ENCODE measurements around the gene DSTN.
A peak's percentile ranks its signal among the peaks of the same experiment; 100 is the strongest.

DSTN gene

DNA sequence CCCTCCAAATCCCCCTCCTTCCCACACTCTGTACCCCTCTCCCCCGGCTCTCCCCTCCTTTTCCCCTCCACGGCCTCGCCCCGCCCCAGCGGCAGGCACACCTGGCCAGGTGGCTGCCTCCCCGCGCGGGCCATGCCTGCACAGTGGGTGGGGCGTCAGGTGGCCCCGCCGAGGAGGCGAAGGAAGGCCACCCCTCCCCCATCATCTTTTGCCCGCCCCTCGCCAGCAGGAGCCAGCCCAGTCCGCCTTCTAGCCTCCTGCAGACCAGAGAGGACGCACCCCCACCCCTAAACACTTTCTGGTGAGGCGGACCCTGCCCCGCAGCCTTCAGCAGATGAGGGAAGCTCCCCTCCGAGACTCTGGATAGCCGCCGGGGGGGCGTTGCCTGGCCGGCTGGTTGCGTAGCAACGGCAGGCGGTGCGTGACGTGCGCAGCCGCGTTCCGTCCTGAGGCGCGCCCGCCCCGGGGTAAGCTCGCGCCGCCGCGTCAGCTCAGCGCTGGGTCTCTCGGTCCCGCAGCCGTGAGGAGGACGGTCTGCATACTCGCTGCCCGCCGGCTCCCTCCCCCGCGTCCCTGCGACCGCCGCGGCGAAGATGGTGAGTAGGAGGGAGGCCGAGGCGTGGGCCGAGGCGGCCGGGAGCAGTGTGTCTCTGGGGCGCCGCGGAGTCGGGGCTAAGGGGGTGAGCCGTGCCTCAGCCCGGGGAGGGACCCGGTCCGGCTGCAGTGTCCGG, at the start of gene DSTN:
Gene DSTN, plus strand, starts transcription at position 460 of the 731 bp plus-strand sequence. Its CDS starts 134 bp downstream, at position 594.
- peak; percentile 97 for DNase-seq (ENCODE audit: low spot score)

DNA sequence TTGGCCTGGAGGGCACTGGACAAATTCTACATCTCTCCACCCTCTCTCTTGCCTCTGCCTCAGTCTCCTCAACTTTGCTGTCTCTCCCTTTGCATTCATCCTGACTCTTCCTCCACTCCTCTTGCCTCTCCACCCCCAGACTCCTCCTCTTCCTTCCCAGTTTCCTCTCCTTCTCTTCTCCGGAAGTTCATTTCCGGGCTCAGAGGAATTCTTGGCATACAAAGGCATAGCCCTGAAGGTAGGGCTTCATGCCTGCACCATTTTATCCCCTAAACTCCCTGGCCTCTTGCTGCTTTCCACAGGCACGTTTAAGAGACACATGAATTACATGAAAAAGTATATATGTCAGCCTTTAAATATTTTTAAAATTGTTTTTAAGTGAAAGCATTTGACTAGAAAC, 49.3 kb upstream of the DSTN start:
- DNase-seq (ENCODE audit: low spot score) = no peak

- no peak for DNase-seq (ENCODE audit: low spot score)
Observed at GRCh38 chr20:17522528-17522927, 47.3 kb upstream of the DSTN start.

DNA sequence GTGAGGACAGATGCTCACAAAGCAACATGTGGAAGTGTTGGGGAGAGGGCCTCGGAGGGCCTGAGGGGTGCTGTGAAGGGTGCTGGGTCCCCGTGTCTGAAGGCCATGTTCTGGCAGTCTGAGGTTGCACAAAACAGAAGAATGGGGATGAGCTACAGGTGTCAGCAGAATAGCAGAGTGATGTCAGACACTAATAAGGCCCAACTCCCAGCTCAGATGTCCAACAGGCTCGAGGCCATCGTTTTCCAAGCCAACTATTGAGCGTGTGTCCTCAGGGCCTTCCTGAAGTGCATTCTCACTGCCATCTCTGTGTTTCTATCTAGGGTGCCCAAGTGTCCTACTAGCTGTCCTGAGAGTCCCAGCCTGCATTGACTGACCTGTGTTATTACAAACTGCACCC, 46.5 kb upstream of the DSTN start:
- DNase-seq (ENCODE audit: low spot score) = no peak

DNA sequence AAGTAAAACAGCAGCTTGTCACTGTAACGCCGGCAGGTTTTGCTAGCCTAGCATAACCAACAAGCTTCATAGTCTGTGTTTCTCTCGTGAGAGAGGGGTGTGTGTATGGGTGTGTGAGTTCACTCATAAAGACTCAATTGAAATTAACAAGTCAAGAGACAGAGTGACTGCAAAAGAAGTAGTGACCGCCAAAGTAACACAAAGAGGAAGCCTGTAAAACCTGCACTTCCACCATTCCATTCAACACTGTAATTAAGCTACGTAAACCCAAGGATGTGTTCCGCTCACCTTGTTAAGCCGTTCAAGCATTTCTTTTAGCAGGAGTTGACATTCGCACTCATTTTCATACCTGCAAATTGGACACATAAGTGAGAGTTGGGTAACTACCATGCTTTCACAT, 45.3 kb upstream of the DSTN start:
- no peak for DNase-seq (ENCODE audit: low spot score)

GRCh38 chr20:17525132-17525531, 44.7 kb upstream of the DSTN start:
- DNase-seq (ENCODE audit: low spot score) = no peak

- peak; percentile 60 for DNase-seq (ENCODE audit: low spot score)
Observed at GRCh38 chr20:17525650-17526049, 44.2 kb upstream of the DSTN start.

DNA sequence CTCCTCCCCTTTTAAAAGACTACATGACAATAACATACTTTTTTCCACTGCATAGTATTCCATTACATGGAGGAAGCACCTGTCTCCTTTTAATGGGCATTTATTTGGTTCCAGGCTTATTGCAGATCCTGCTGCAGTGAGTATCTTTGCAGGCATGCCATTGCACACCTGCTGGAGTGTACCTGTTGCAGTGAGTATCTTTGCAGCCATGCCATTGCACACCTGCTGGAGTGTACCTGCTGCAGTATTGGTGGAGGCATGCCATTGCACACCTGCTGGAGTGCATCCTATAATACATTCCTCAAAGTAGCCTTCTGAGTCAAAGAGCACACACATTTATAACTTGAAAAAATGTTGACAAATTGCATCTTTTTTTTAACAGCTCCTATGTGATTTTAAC, 40.3 kb upstream of the DSTN start:
- no peak for DNase-seq (ENCODE audit: low spot score)

DNA sequence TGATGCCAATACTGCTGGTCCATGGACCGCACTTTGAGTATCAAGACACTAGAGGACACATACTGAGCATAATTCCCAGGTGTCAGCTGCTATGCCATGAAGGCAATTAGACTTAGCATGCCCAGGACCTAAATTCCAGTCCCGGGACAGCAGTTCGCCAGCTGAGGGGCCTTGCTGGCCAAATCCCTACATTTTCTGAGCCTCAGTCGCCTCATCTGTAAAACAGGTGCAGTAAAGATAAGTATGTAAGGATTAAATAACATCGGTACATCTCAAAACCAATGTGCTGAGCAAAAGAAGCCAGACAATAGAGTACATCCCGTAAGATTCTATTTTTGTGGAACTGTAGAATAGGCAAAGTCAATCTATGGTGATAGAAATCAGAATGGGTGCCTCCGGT, 39.7 kb upstream of the DSTN start:
- DNase-seq (ENCODE audit: low spot score) = no peak

GRCh38 chr20:17530716-17531664, 38.9 kb upstream of the DSTN start, which contains the start of gene BFSP1:
Gene BFSP1 (minus strand): TSS chr20:17531379. CDS start chr20:17531329, 50 bp downstream.
- DNase-seq (ENCODE audit: low spot score) = peak; percentile 71

GRCh38 chr20:17531665-17532025, 38.2 kb upstream of the DSTN start:
- no peak for DNase-seq (ENCODE audit: low spot score)

DNA sequence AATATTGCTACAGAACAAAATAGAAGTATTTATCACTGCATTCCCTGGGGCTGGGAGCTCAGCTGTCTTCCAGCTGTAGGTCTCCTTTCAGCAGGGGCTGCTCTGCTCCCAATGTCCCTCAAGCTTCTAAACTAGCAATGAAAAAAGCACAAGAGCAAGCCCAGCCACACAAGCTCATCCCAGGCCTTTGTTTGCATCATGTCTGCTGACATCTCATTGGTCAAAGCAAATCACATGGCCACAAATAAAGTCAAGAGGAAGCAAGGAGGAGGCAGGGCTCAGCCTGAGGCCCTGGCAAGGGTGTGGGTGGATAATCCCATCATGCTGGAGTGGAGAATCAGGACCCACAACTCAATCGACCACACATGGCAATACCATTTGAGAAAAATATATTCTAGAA, 36.5 kb upstream of the DSTN start:
- peak; percentile 87 for DNase-seq (ENCODE audit: low spot score)

GRCh38 chr20:17534077-17534476, 35.8 kb upstream of the DSTN start:
- no peak for DNase-seq (ENCODE audit: low spot score)

DNA sequence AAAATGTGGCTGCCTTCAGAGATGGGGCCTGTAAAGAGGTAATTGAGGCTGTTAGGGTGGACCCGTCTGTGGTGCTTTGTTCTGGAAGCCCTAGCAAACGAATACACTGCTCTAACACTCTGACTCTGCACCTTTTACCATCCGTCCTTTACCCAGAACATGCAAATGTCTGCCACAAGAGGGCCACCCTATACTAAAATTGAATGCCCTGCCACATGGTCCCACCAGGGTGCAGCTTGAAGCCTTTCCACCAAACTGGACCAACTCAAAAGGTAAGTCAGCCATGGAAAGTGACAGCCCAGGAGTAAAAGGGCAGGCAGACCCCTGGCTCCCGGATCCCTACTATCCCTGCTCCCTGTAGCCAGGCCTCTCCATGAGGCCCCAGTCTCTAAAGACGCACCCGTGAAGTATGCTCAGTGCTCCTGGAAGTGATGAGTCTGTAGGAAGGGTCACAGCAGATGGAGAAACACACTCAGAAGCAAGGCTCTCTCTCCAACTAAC, 32.9 kb upstream of the DSTN start:
- peak; percentile 95 for DNase-seq (ENCODE audit: low spot score)

DNA sequence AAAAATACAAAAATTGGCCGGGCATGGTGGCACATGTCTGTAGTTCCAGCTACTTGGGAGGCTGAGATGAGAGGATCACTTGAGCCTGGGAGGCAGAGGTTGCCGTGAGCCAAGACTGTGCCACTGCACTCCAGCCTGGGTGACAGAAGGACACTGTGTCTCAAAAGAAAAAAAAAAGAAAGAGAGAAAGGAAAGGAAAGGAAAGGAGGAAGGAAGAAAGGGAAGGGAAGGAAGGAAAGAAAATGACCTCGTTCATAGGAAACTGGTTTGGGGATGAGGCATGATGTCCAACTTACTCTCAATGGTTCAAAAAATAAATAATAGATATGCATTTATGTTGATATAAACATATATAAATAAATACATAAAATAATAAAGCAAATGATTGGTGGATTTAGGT, 31.9 kb upstream of the DSTN start:
- no peak for DNase-seq (ENCODE audit: low spot score)

DNA sequence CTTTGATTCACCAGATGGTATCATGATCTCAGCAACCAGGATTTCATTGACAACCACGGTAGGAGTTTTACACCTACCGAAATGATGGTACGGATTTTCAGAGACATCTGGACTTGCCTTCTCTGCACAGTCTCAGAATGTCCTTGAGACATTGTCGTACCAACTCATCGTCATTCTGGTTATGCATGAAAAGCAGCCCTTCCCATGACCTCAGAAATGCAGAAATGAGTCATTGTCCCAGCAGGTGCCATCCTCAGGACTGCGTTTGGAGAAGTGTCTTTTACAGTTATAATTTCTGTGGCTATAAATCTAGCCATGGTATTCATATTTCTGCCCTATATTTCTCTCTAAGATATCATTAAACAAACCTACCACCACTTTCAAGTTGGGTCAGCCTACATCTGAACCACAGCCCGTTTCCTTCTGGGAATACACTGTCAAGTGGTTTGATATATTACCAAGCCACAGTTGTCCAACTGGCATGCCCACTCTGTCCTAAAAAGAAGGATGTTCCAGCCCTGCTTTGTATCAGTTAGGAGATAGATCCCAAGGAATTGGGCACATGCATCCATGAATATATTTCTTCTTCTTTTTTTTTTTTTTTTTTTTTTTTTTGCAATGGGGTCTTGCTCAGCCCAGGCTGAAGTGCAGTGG, 31.2 kb upstream of the DSTN start:
- DNase-seq (ENCODE audit: low spot score) = no peak

DNA sequence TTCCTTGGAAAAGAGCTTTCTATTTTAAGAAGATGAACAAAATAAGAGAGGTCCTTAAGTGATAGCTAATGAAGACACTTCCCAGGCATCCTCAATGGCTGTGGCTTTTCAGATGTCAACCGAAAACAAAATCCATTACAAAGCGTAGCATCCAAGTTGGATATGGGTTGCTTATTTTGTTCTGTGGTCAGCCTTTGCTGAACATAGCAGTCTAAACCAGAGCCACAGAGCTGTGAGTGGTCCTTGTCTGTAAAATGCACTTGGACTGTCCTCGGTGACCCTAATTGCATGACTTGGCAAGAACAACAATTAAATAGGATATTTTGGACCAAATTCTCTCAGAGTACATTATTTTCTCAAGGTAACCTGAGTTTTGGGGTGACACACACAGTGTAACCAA, 28.3 kb upstream of the DSTN start:
- no peak for DNase-seq (ENCODE audit: low spot score)

- DNase-seq (ENCODE audit: low spot score) = no peak
Observed at GRCh38 chr20:17541996-17542395, 27.9 kb upstream of the DSTN start.

DNA sequence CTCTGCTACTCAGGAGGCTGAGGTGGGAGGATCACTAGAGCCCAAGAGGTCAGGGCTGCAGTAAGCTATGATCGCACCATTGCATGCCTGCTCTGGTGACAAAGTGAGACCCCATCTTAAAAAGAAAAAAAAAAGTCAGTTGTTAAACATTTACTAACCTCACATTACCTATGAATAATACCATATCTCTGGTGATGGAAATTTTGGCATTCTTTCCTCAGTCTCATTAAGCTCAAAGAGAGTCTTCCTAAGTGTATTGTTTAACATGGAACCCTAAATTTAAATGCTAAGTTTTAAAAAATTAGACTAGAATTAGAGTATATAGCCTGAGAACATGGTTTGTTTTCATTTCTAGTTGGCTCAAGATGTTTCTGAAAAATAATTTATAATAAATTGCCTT, 27.4 kb upstream of the DSTN start:
- no peak for DNase-seq (ENCODE audit: low spot score)

DNA sequence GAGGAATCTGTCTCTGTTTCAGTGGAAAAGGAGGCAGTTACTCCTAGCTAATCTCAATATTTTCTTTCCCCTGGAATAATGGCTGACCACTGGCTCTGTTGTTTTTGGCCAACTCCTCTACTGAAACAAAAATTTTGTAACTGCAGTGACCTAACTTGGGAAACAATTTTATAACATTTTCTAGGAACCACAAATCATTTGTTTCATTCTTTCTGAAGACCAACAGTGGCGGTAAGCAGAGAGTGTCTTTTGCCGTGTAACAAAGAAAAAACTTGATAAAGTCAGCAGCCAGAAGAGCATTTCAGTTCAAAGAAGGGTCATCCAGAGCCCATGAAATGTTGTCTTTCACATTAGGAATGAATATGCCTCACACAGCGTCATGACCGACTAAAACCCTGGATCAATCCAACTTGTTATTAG, 26.9 kb upstream of the DSTN start:
- no peak for DNase-seq (ENCODE audit: low spot score)

DNA sequence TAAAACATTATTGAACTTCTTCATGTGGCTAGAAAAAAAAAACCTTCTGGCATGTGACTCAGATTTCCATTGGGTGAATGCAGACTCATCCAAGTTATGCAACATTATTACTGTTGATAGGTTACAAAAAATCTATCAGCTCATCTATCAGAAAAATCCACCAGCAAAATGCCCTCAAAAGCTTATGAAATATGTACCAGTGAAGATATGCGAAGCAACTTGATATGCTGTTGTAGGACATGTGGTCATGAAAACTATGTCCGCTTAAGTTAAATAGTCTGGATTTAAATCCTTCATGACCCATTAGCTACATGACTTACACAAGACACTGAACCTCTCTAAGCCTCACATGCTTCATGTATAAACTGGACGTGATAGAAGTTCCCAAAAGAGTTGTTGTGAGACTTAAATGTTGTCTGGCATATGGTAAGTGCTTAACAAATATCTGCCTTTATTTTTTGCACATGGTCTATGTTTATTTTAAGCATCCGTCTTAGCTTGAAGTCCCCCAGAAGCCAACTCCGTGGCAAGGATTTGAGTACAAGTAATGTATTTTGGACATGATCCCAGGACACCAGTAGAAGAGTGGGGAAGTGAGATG, 26.2 kb upstream of the DSTN start:
- no peak for DNase-seq (ENCODE audit: low spot score)

GRCh38 chr20:17545127-17545526, 24.7 kb upstream of the DSTN start:
- DNase-seq (ENCODE audit: low spot score) = no peak
